AG04450 (cell line): ENCODE measurements around the gene PLEKHA5. TPM values are rescaled to one million over a fixed set of nuclear protein-coding genes. Genes with fewer than 3 reads are reported as not detected.

Experiments used
- CTCF ChIA-PET: fragments of 300-600, 350-600 bp; formaldehyde crosslinking; extraction: SDS; loops from one replicate; lab custom pipeline; 2022; ENCODE audit warnings: antibody characterized with exemption, inconsistent platforms; lab: Charles Lee
- POLR2A ChIA-PET: fragments of 350-600 bp; formaldehyde crosslinking; extraction: SDS; loops from one replicate; lab custom pipeline; 2021; ENCODE audit warnings: antibody characterized with exemption, inconsistent platforms; lab: Yijun Ruan, JAX
- DNase-seq: peaks from one replicate; pipeline ENCODE4 v3.0.0-alpha.2; 2011; ENCODE audit warnings: low read depth, low spot score
- H3K27ac ChIP-seq: one replicate; pipeline ENCODE4 v1.5.1; 2012; ENCODE audit warnings: low read depth, low read length, control low read depth
- H3K27me3 ChIP-seq: one replicate; pipeline ENCODE4 v1.6.0; 2012; ENCODE audit warnings: low read length; ENCODE audit not compliant: control insufficient read depth, insufficient read depth
- H3K4me3 ChIP-seq: 2 replicates; pipeline ENCODE4 v1.5.1; 2011; ENCODE audit warnings: mild to moderate bottlenecking, low read depth, low read length, control low read depth
- H3K9me3 ChIP-seq: 2 replicates; pipeline ENCODE4 v1.5.1; 2012; ENCODE audit warnings: low read length; ENCODE audit not compliant: control insufficient read depth, insufficient read depth
- polyA plus RNA-seq: library from polyadenylated mRNA; depleted of rRNA; stranded (reverse); fragments of >200 nt; gene quantifications from 2 replicates; pipeline ENCODE4 v1.2.3, GENCODE V29; 2011
- TF ChIP-seq, protein P1 (sequence below): IDR thresholded peaks from 2 replicates; pipeline ENCODE4 v1.5.1; 2011; ENCODE audit warnings: low read depth, low read length, control low read depth, inconsistent platforms

Gene PLEKHA5
- polyA plus RNA-seq, 1 experiment = 23.5 TPM

DNA sequence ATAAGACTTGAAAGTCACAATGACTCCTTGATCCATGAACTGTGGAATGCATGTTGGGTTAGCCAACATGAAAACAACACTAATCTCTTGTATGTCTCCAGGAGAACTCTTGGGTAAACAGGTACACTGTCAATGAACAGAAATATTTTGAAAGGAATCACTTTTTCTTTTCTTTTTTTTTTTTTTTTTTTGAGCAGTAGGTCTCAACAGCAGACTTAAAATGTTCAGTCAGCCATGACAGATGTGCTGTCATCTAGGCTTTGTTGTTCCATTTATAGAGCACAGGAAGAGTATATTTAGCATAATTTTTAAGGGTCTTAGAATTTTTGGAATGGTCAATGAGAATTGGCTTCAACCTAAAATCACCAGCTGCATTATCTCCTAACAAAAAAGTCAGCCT is 2.3 kb upstream of the PLEKHA5 start:
- ChIA-PET POLR2A (no interaction called here), CTCF (interaction anchor here (1.5 kb wide), 1 partner anchor 699 kb away, joined by 3 read pairs; no protein-coding TSS in a partner anchor)
- Histone ChIP-seq H3K4me3 (no peak overlapping the region), H3K27ac (no peak overlapping the region), H3K27me3 (no peaks in the 10 kb centered on the region), H3K9me3 (peaks cover 8% of the 10 kb centered on the region)
- TF ChIP-seq, protein P1, sequence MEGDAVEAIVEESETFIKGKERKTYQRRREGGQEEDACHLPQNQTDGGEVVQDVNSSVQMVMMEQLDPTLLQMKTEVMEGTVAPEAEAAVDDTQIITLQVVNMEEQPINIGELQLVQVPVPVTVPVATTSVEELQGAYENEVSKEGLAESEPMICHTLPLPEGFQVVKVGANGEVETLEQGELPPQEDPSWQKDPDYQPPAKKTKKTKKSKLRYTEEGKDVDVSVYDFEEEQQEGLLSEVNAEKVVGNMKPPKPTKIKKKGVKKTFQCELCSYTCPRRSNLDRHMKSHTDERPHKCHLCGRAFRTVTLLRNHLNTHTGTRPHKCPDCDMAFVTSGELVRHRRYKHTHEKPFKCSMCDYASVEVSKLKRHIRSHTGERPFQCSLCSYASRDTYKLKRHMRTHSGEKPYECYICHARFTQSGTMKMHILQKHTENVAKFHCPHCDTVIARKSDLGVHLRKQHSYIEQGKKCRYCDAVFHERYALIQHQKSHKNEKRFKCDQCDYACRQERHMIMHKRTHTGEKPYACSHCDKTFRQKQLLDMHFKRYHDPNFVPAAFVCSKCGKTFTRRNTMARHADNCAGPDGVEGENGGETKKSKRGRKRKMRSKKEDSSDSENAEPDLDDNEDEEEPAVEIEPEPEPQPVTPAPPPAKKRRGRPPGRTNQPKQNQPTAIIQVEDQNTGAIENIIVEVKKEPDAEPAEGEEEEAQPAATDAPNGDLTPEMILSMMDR = no peak
- no peak for DNase-seq

DNA sequence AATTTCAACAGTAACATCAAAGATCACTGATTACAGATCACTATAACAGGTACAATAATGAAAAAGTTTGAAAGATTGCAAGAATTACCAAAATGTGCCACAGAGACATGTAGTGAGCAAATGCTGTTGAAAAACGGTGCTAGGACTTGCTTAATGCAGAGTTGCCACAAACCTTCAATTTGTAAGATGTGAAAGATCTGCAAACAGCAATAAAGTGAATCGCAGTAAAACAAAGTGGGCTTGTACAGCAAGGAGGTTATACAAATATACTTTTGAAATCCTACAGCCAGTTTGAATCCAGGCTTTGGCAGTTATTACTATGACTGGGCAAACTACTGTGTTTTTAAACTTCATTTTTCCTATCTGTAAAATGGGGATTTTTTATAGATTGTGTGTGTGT is 1.0 kb upstream of the PLEKHA5 start:
- ChIA-PET CTCF (interaction anchor here (0.5 to 0.7 kb wide), 3 partner anchors 35 to 696 kb away, joined by 5 to 8 read pairs (median 7); no protein-coding TSS in a partner anchor), POLR2A (interaction anchor here (0.7 kb wide), 3 partner anchors 32 to 890 kb away, joined by 3 to 11 read pairs (median 10); no protein-coding TSS in a partner anchor)

DNA sequence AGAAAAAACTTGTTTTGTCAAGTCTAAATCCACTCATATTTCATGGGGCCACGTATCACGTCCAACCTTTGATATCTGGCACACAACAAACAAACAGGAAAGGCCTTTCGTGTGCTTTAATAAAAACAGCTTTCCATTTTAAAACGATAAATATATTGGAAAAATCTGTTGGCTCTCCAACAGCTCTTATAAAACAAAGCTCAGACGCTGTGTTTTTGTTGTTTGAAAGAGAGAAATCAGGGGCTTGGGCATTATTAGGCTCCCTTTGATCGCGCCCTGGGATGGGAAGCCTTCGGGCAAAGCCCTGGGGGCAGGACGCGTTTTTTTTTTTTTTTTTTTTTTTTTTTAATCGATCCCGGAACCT is 429 bp upstream of the PLEKHA5 start:
- peak overlapping the region; percentile 53 for H3K4me3 ChIP-seq
- H3K27ac ChIP-seq = peak overlapping the region; percentile 80
- H3K9me3 ChIP-seq = peaks cover 8% of the 10 kb centered on the region
- ChIA-PET POLR2A (interaction anchor here (0.7 kb wide), 5 partner anchors 32 to 891 kb away, joined by 3 to 11 read pairs (median 6); no protein-coding TSS in a partner anchor), CTCF (interaction anchor here (0.6 to 0.7 kb wide), 3 partner anchors 64 to 696 kb away, joined by 4 to 8 read pairs (median 5); no protein-coding TSS in a partner anchor)
- TF ChIP-seq, protein P1 = no peak
- H3K27me3 ChIP-seq = no peaks in the 10 kb centered on the region
- no peak for DNase-seq

More for the DNA sequence above, 1.0 kb upstream of the PLEKHA5 start:
- no peak for DNase-seq
- Histone ChIP-seq H3K27ac (no peak overlapping the region), H3K4me3 (no peak overlapping the region), H3K27me3 (no peaks in the 10 kb centered on the region), H3K9me3 (peaks cover 8% of the 10 kb centered on the region)
- TF ChIP-seq, protein P1 = no peak

DNA sequence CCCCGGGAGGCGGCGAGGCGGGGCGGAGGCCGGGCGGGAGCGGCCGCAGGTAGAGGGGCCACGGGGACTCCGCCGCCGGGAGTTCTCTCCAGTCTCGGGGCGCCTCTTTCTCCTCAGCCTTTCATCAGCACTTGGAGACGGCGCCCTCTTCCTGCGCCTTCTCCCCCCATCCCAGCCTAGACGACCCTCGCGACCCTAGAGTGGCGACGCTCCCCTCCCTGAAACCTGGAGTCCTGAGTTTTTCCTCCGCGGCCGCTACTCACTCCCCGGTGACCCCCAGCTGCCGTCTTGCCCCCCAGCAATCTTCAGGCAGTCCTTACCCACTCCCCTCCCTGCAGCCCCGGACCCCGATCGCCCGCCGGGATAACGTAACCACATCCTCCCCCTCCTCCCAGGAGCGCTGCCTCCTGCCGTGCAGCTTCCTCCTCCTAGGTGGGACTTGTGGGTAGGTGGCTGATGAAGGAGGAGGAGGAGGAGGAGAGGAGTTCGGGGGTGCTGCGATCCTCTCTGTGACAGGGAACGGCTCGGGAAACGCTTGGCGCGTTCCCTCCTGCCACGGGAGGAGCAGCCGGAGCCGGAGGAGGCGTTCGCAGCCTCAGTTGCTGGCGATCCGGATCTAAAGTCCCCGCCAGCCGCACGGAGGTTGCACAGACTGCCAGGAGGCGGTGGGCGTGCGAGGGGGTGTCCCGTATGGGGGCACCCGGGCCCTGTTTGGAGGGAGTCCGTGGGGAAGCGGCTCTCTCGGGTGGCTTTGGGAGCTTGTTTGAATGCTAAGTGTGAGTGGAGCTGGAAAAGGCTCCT is 891 bp downstream of the PLEKHA5 start:
- Histone ChIP-seq H3K4me3 (peak overlapping the region; percentile 96), H3K27ac (peak overlapping the region; percentile 87), H3K9me3 (peaks cover 8% of the 10 kb centered on the region), H3K27me3 (no peaks in the 10 kb centered on the region)
- CTCF ChIA-PET = interaction anchor here (0.7 to 1.5 kb wide), 4 partner anchors 56 to 878 kb away, joined by 3 to 9 read pairs (median 6); no protein-coding TSS in a partner anchor
- no peak for DNase-seq
- POLR2A ChIA-PET = interaction anchor here (0.6 to 1.4 kb wide), 4 partner anchors 11 to 243 kb away, joined by 3 to 6 read pairs (median 4); no protein-coding TSS in a partner anchor
- TF ChIP-seq, protein P1 = no peak
